ENCODE results near the gene CACNA2D3. TPM values are rescaled to one million over a fixed set of nuclear protein-coding genes. Genes with fewer than 3 reads are reported as not detected.

Gene CACNA2D3
- total RNA-seq, 2 donors from 2014 or later, result 1.1 to 5.9 TPM

- Histone ChIP-seq H3K4me1 (replicated peaks) (no peaks in the 10 kb centered on the region), H3K4me3 (no peak overlapping the region), H3K27me3 (replicated peaks; ENCODE audit: insufficient read depth) (no peaks in the 10 kb centered on the region), H3K9me3 (no peaks in the 10 kb centered on the region), H3K27ac (no peak overlapping the region), H3K36me3 (no peaks in the 10 kb centered on the region)
- intact Hi-C loops (cut with DNase I), result no loop called here
- no peak for DNase-seq (ENCODE audit: low spot score)
- TF ChIP-seq CTCF (IDR thresholded peaks at IDR 0.05), result no peak
- TF ChIP-seq POLR2AphosphoS5 (IDR thresholded peaks at IDR 0.05), result no peak
- no peak for TF ChIP-seq POLR2A (IDR thresholded peaks at IDR 0.05)
- WGBS, result 83% methylated on average over 3 of the region's 3 CpGs
These were observed 537.0 kb downstream of the CACNA2D3 start for GRCh38 chr3:54659347-54659746.

GRCh38 chr3:54660714-54661132 lies 538.4 kb downstream of the CACNA2D3 start:
- intact Hi-C loops (cut with DNase I), result no loop called here
- H3K4me1 ChIP-seq (replicated peaks), result no peaks in the 10 kb centered on the region
- no peak overlapping the region for H3K4me3 ChIP-seq
- 66% methylated on average over 9 of the region's 9 CpGs for WGBS
- H3K27ac ChIP-seq, result peak overlapping the region in 1 of 2 donors; percentile 15
- no peaks in the 10 kb centered on the region for H3K27me3 ChIP-seq (replicated peaks; ENCODE audit: insufficient read depth)
- no peaks in the 10 kb centered on the region for H3K36me3 ChIP-seq
- TF ChIP-seq CTCF (IDR thresholded peaks at IDR 0.05) (no peak), POLR2AphosphoS5 (IDR thresholded peaks at IDR 0.05) (no peak), POLR2A (IDR thresholded peaks at IDR 0.05) (no peak)
- no peaks in the 10 kb centered on the region for H3K9me3 ChIP-seq
- DNase-seq (ENCODE audit: low spot score), result no peak

- DNase-seq (ENCODE audit: low spot score), result no peak
- H3K36me3 ChIP-seq, result no peaks in the 10 kb centered on the region
- 79% methylated on average over 3 of the region's 3 CpGs for WGBS
- H3K4me3 ChIP-seq, result no peak overlapping the region
- H3K4me1 ChIP-seq (replicated peaks), result no peaks in the 10 kb centered on the region
- H3K27ac ChIP-seq, result no peak overlapping the region
- intact Hi-C loops (cut with DNase I), result no loop called here
- TF ChIP-seq CTCF (IDR thresholded peaks at IDR 0.05), result no peak
- TF ChIP-seq POLR2A (IDR thresholded peaks at IDR 0.05), result no peak
- no peak for TF ChIP-seq POLR2AphosphoS5 (IDR thresholded peaks at IDR 0.05)
- H3K9me3 ChIP-seq, result no peaks in the 10 kb centered on the region
- no peaks in the 10 kb centered on the region for H3K27me3 ChIP-seq (replicated peaks; ENCODE audit: insufficient read depth)
These were observed 538.8 kb downstream of the CACNA2D3 start for GRCh38 chr3:54661151-54661550.

GRCh38 chr3:54663501-54664011 lies 541.2 kb downstream of the CACNA2D3 start:
- no peak overlapping the region for H3K4me3 ChIP-seq
- no peaks in the 10 kb centered on the region for H3K9me3 ChIP-seq
- WGBS, result 72% methylated on average over 4 of the region's 4 CpGs
- intact Hi-C loops (cut with DNase I), result no loop called here
- H3K36me3 ChIP-seq, result no peaks in the 10 kb centered on the region
- DNase-seq (ENCODE audit: low spot score), result no peak
- TF ChIP-seq POLR2AphosphoS5 (IDR thresholded peaks at IDR 0.05), result no peak
- H3K27ac ChIP-seq, result no peak overlapping the region
- no peaks in the 10 kb centered on the region for H3K27me3 ChIP-seq (replicated peaks; ENCODE audit: insufficient read depth)
- H3K4me1 ChIP-seq (replicated peaks), result no peaks in the 10 kb centered on the region

GRCh38 chr3:54665016-54665600 lies 542.8 kb downstream of the CACNA2D3 start:
- Histone ChIP-seq H3K9me3 (no peaks in the 10 kb centered on the region), H3K36me3 (no peaks in the 10 kb centered on the region), H3K27ac (no peak overlapping the region), H3K4me1 (replicated peaks) (no peaks in the 10 kb centered on the region), H3K27me3 (replicated peaks; ENCODE audit: insufficient read depth) (no peaks in the 10 kb centered on the region), H3K4me3 (no peak overlapping the region)
- TF ChIP-seq CTCF (IDR thresholded peaks at IDR 0.05) (no peak), POLR2AphosphoS5 (IDR thresholded peaks at IDR 0.05) (no peak), POLR2A (IDR thresholded peaks at IDR 0.05) (no peak)
- DNase-seq (ENCODE audit: low spot score), result no peak
- intact Hi-C loops (cut with DNase I), result no loop called here
- WGBS, result 82% methylated on average over 8 of the region's 8 CpGs
